HepG2 (cell line): Measurements from ENCODE around the gene ELOVL2. TPM values are rescaled to one million over a fixed set of nuclear protein-coding genes. Genes with fewer than 3 reads are reported as not detected.

Experiments used
- ATAC-seq: fragments of 200-7000 bp; cut with Tn5 transposase; 3 replicates; pipeline ENCODE4 v1.9.1; 2020; ENCODE audit warnings: mild to moderate bottlenecking, moderate library complexity
- BruUV-seq: library from RNA; stranded (reverse); fragments of 400-500 nt; replicated peaks from 2 replicates; lab custom pipeline; 2021; lab: Mats Ljungman, UMichigan
- CTCF ChIA-PET: fragments of 300-600 bp; formaldehyde crosslinking; extraction: SDS; loops from one replicate; lab custom pipeline; 2021; ENCODE audit warnings: low total read pairs, inconsistent platforms, low intra/inter-chr PET ratio; lab: Yijun Ruan, JAX
- POLR2A ChIA-PET: fragments of 350-600 bp; sonication (Branson Sonifier 250); formaldehyde crosslinking; loops from one replicate; lab custom pipeline; 2020; ENCODE audit warnings: antibody characterized with exemption, inconsistent platforms; lab: Yijun Ruan, JAX
- DNase-seq: peaks from one replicate; pipeline ENCODE4 v3.0.0-alpha.2; 2015; ENCODE audit warnings: low spot score
- FAIRE-seq: peaks from 3 replicates; lab custom pipeline; 2011; peaks lifted over from hg19 to GRCh38; lab: Jason Lieb, UNC
- H2AFZ ChIP-seq: one replicate; pipeline ENCODE4 v1.6.1; 2011; ENCODE audit warnings: low read length, inconsistent platforms
- H3K27ac ChIP-seq: fragments of 300-600 bp; 3 replicates; pipeline ENCODE4 v1.8.0; 2011; ENCODE audit warnings: mixed run types, mild to moderate bottlenecking, mixed read lengths, low read length, inconsistent platforms; ENCODE audit not compliant: insufficient read depth; ENCODE audit errors: extremely low read length
- H3K27me3 ChIP-seq, 2 experiments: fragments of 200-600 bp in 1 of 2; 2 replicates in 1 of 2; 3 replicates in 1 of 2; pipeline versions ENCODE4 v1.6.0 to v1.8.0; 2011; ENCODE audit warnings: low read length in 2 of 2, mild to moderate bottlenecking in 2 of 2, moderate library complexity in 2 of 2, inconsistent platforms in 1 of 2; ENCODE audit not compliant: insufficient read depth in 2 of 2, control insufficient read depth in 1 of 2
- H3K36me3 ChIP-seq, 2 experiments: fragments of 200-600 bp in 1 of 2; replicated peaks in 1 of 2; 2 replicates in 1 of 2; 3 replicates in 1 of 2; pipeline versions ENCODE4 v1.5.1 to v1.8.0; 2011; ENCODE audit warnings: low read length in 2 of 2, inconsistent platforms in 1 of 2; ENCODE audit not compliant: insufficient read depth in 2 of 2, control insufficient read depth in 1 of 2
- H3K4me1 ChIP-seq: 2 replicates; pipeline ENCODE4 v1.5.1; 2012; ENCODE audit warnings: low read length, inconsistent platforms; ENCODE audit not compliant: insufficient read depth
- H3K4me2 ChIP-seq: 2 replicates; pipeline ENCODE4 v1.6.0; 2011; ENCODE audit warnings: low read depth, low read length, inconsistent platforms
- H3K4me3 ChIP-seq, 3 experiments: fragments of 200-600 bp in 1 of 3; sonication (generic), shearing (Covaris generic) in 1 of 3; replicated peaks in 1 of 3; 2 replicates each; pipeline ENCODE4 v1.5.1; 2011 to 2016; ENCODE audit warnings: low read length in 3 of 3, inconsistent platforms in 2 of 3, low read depth in 2 of 3, mild to moderate bottlenecking in 2 of 3, control low read depth in 1 of 3, mixed read lengths in 1 of 3; ENCODE audit not compliant: insufficient read depth in 1 of 3
- H3K79me2 ChIP-seq: one replicate; pipeline ENCODE4 v1.6.1; 2011; ENCODE audit warnings: low read length, inconsistent platforms; ENCODE audit not compliant: insufficient read depth
- H3K9ac ChIP-seq: 2 replicates; pipeline ENCODE4 v1.6.0; 2011; ENCODE audit warnings: mild to moderate bottlenecking, low read depth, low read length, inconsistent platforms; ENCODE audit not compliant: insufficient read depth
- H3K9me3 ChIP-seq: 2 replicates; pipeline ENCODE4 v1.5.1; 2012; ENCODE audit warnings: mild to moderate bottlenecking, low read length
- H4K20me1 ChIP-seq: 2 replicates; pipeline ENCODE4 v1.6.0; 2011; ENCODE audit warnings: inconsistent platforms, mild to moderate bottlenecking, low read length, moderate library complexity; ENCODE audit not compliant: insufficient read depth
- NFAT5 ChIP-seq: sonication (generic); formaldehyde crosslinking; IDR thresholded peaks from 2 replicates; pipeline ENCODE4 v1.4.0; 2020; ENCODE audit warnings: missing genetic modification reagents
- ZBTB7A ChIP-seq: sonication (generic); formaldehyde crosslinking; IDR thresholded peaks from 2 replicates; pipeline ENCODE4 v1.8.0; 2022; ENCODE audit warnings: mild to moderate bottlenecking, missing genetic modification reagents
- ZNF576 ChIP-seq: sonication (generic); formaldehyde crosslinking; IDR thresholded peaks from 2 replicates; pipeline ENCODE4 v1.4.0; 2020; ENCODE audit warnings: mild to moderate bottlenecking, missing genetic modification reagents
- ZNF782 ChIP-seq: sonication (generic); formaldehyde crosslinking; IDR thresholded peaks from 2 replicates; pipeline ENCODE4 v1.4.0; 2020; ENCODE audit warnings: missing genetic modification reagents, mild to moderate bottlenecking, borderline replicate concordance
- WGBS: methylation state at CpG from one replicate; pipeline ENCODE4 v1.1.6; 2017; ENCODE audit warnings: low lambda C conversion rate; 5-methylcytosine and 5-hydroxymethylcytosine counted together
- in situ Hi-C: cut with HindIII; loops from 2 replicates; pipeline ENCODE4 v1.10.0; 2017; ENCODE audit warnings: low pct_unique_long_range_greater_than_20kb; ENCODE audit not compliant: extremely low pct_ligation_motif_present
- intact Hi-C: fragments of 100-400 bp; cut with micrococcal nuclease; formaldehyde crosslinking; loops from one replicate; pipeline ENCODE4 v1.10.0; 2022; ENCODE audit not compliant: unreplicated experiment
- polyA plus RNA-seq, 8 experiments: library from polyadenylated mRNA; depleted of rRNA in 3 of 8; stranded (reverse) in 7 of 8; unstranded in 1 of 8; fragments of >200 nt; fragmentation: Illumina TruSeq in 4 of 8; extraction: Trizol in 4 of 8; gene quantifications; 2 replicates each; pipeline versions ENCODE4 v1.2.1 to v1.2.3, GENCODE V29; 2011 to 2016; ENCODE audit warnings: low read depth in 4 of 8, missing spikeins in 1 of 8, mixed read lengths in 1 of 8; ENCODE audit not compliant: insufficient read depth in 1 of 8
- total RNA-seq, 5 experiments: library from RNA; depleted of rRNA; stranded (reverse); fragments of >200 nt; fragmentation: Illumina TruSeq; extraction: Trizol; gene quantifications; 2 replicates each; pipeline ENCODE4 v1.2.3, GENCODE V29; 2016; ENCODE audit warnings: low read depth in 1 of 5
- TF ChIP-seq, protein P1 (sequence below): sonication (generic); formaldehyde crosslinking; IDR thresholded peaks from 2 replicates; pipeline ENCODE4 v1.4.0; 2020; ENCODE audit warnings: missing genetic modification reagents, borderline replicate concordance

ELOVL2 gene
- total and polyA plus RNA-seq, 2 of the 13 experiments (the other 11 are each of a cell fraction or from before 2014, with no cell fraction given): 43.6 to 65.4 TPM

DNA sequence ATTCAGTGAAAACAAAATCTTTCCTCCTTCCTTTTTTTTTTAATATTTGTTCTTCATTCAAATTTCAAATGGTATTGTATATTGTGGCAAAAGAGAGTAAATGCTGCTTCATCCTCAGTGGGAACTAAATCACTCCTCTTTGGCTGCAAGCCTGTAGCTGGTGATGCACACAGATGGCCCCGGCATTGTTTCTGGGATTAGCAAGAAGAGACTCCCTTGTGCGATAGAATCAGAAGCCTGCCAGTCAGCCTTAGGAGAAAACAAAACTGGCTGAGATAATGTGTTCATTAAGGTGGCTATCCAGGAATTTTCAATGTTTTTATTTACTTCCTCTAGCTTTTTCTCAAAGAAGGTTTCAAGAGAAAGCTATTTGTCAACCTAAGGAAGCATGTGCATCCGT, 20.7 kb upstream of the ELOVL2 start:
- POLR2A ChIA-PET: interaction anchor here (1.7 kb wide), 1 partner anchor 8 kb away, joined by 6 read pairs; no protein-coding TSS in a partner anchor
- in situ Hi-C loops: loop anchor here (5.0 to 25.0 kb wide), 2 partner anchors 113 to 578 kb away; no protein-coding TSS in a partner anchor

More for the DNA sequence above, 20.7 kb upstream of the ELOVL2 start:
- CTCF ChIA-PET: no interaction called here
- DNase-seq (no peak), ATAC-seq (no peak), FAIRE-seq (no peak)
- Histone ChIP-seq H3K27me3 (no peaks in the 10 kb centered on the region), H3K27ac (no peak overlapping the region), H3K36me3 (no peaks in the 10 kb centered on the region), H3K9me3 (no peaks in the 10 kb centered on the region), H4K20me1 (no peaks in the 10 kb centered on the region), H2AFZ (no peak overlapping the region), H3K9ac (no peak overlapping the region), H3K4me2 (no peak overlapping the region), H3K4me3 (no peak overlapping the region), H3K79me2 (no peaks in the 10 kb centered on the region)
- intact Hi-C loops: no loop called here
- 88% methylated on average over 3 of the region's 3 CpGs for WGBS
- TF ChIP-seq ZNF576 (CRISPR knock-in tag) (no peak), ZBTB7A (CRISPR knock-in tag) (no peak), ZNF782 (CRISPR knock-in tag) (no peak), NFAT5 (CRISPR knock-in tag) (no peak)
- TF ChIP-seq, protein P1, sequence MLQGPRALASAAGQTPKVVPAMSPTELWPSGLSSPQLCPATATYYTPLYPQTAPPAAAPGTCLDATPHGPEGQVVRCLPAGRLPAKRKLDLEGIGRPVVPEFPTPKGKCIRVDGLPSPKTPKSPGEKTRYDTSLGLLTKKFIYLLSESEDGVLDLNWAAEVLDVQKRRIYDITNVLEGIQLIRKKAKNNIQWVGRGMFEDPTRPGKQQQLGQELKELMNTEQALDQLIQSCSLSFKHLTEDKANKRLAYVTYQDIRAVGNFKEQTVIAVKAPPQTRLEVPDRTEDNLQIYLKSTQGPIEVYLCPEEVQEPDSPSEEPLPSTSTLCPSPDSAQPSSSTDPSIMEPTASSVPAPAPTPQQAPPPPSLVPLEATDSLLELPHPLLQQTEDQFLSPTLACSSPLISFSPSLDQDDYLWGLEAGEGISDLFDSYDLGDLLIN (CRISPR knock-in tag): no peak
- TF ChIP-seq, all 625 proteins: peak for 0
- no TSS peak for BruUV-seq
- H3K4me1 ChIP-seq: peaks cover 47% of the 10 kb centered on the region
